Measurements from ENCODE around the gene SF3A1. TPM values are rescaled to one million over a fixed set of nuclear protein-coding genes. Genes with fewer than 3 reads are reported as not detected.
A peak's percentile ranks its signal among the peaks of the same experiment; 100 is the strongest.

SF3A1 gene
- total and polyA plus RNA-seq, 2 of the 13 experiments (the other 11 are each of a cell fraction or from before 2014, with no cell fraction given), result 10.0 to 22.0 TPM

GRCh38 chr22:30290342-30291057 lies 66.2 kb downstream of the SF3A1 start:
- peak; percentile 36 for FAIRE-seq
- BruUV-seq (replicated peaks), result no TSS peak
- H3K27ac ChIP-seq (ENCODE audit: extremely low read length, insufficient read depth, low read length), result no peak overlapping the region
- H4K20me1 ChIP-seq (ENCODE audit: insufficient read depth, low read length), result no peaks in the 10 kb centered on the region
- ChIA-PET POLR2A (interaction anchor here (0.6 to 4.0 kb wide), 9 partner anchors 27 to 317 kb away, joined by 3 to 28 read pairs (median 4); partner anchors contain the start of genes CCDC157, RNF215, SF3A1 and TBC1D10A), CTCF (ENCODE audit: low intra/inter-chr PET ratio, low total read pairs) (no interaction called here)
- H3K9me3 ChIP-seq (ENCODE audit: low read length), result no peaks in the 10 kb centered on the region
- peaks cover 29% of the 10 kb centered on the region for H3K4me1 ChIP-seq (ENCODE audit: insufficient read depth, low read length)
- H3K36me3 ChIP-seq (replicated peaks in 1 of 2; ENCODE audit: control insufficient read depth in 1 of 2, insufficient read depth in 2 of 2, low read length in 2 of 2), result peaks cover 6 to 8% of the 10 kb centered on the region in 2 experiments; a peak in 2 of 5 replicates
- peak overlapping the region; percentile 94 for H3K4me2 ChIP-seq (ENCODE audit: low read depth, low read length)
- TF ChIP-seq ZNF687 (CRISPR knock-in tag; IDR thresholded peaks at IDR 0.05) (peak; percentile 3; the same call in 1 of the 2 replicates), ZFX (CRISPR knock-in tag; IDR thresholded peaks at IDR 0.05; ENCODE audit: low read depth) (peak; percentile 23; the same call in 1 of the 2 replicates), THAP8 (CRISPR knock-in tag; IDR thresholded peaks at IDR 0.05; ENCODE audit: borderline replicate concordance) (no peak), ZNF567 (CRISPR knock-in tag; IDR thresholded peaks at IDR 0.05; ENCODE audit: borderline replicate concordance) (0 out of 2 replicates have a peak, but pooled peaks have one; percentile 48), UBTF (CRISPR knock-in tag; IDR thresholded peaks at IDR 0.05) (0 out of 2 replicates have a peak, but pooled peaks have one; percentile 50), ZFY (CRISPR knock-in tag; IDR thresholded peaks at IDR 0.05) (0 out of 2 replicates have a peak, but pooled peaks have one; percentile 11)
- DNase-seq (ENCODE audit: low spot score), result peak; percentile 63
- H3K9ac ChIP-seq (ENCODE audit: insufficient read depth, low read depth, low read length), result peak overlapping the region; percentile 24; the same call in 1 of the 2 replicates
- WGBS (ENCODE audit: low lambda C conversion rate), result 20% methylated on average over 1 of the region's 3 CpGs
- ATAC-seq, result peak; percentile 14
- in situ Hi-C loops (cut with HindIII; ENCODE audit: extremely low pct_ligation_motif_present, low pct_unique_long_range_greater_than_20kb) (no loop called here), intact Hi-C loops (cut with micrococcal nuclease; ENCODE audit: unreplicated experiment) (no loop called here)
- no peaks in the 10 kb centered on the region for H3K79me2 ChIP-seq (ENCODE audit: insufficient read depth, low read length)
- no peak overlapping the region for H2AFZ ChIP-seq (ENCODE audit: low read length)
- no peaks in the 10 kb centered on the region; a peak in 1 of 5 replicates for H3K27me3 ChIP-seq (ENCODE audit: control insufficient read depth in 1 of 2, insufficient read depth in 2 of 2, low read length in 2 of 2)
- peak overlapping the region in 2 of 3 experiments; percentile 68 to 80; a peak in 3 of 6 replicates for H3K4me3 ChIP-seq (replicated peaks in 1 of 3; ENCODE audit: insufficient read depth in 1 of 3, low read depth in 2 of 3, low read length in 3 of 3)
